Effector memory CD4-positive, alpha-beta T cell (primary cell): Measurements from ENCODE around the gene WDR91.

Source experiments
- DNase-seq, 3 donors: peaks; one replicate each; pipeline ENCODE4 v3.0.0-alpha.2; 2020
- H3K27ac ChIP-seq: 2 replicates; pipeline ENCODE4 v1.7.0; 2013; ENCODE audit warnings: mild to moderate bottlenecking, low read length, moderate library complexity; ENCODE audit not compliant: insufficient read depth, poor library complexity, severe bottlenecking
- H3K27me3 ChIP-seq: replicated peaks from 2 replicates; pipeline ENCODE4 v1.7.0; 2013; ENCODE audit warnings: mild to moderate bottlenecking, low read length; ENCODE audit not compliant: insufficient read depth, control insufficient read depth, poor library complexity, severe bottlenecking
- H3K36me3 ChIP-seq: 2 replicates; pipeline ENCODE4 v1.7.0; 2013; ENCODE audit warnings: mild to moderate bottlenecking, low read length, moderate library complexity; ENCODE audit not compliant: control insufficient read depth, insufficient read depth
- H3K4me1 ChIP-seq: 2 replicates; pipeline ENCODE4 v1.7.0; 2013; ENCODE audit warnings: low read length, mild to moderate bottlenecking; ENCODE audit not compliant: control insufficient read depth, insufficient read depth, poor library complexity, severe bottlenecking
- H3K4me3 ChIP-seq: 2 replicates; pipeline ENCODE4 v1.7.0; 2013; ENCODE audit warnings: low read length, low read depth, mild to moderate bottlenecking; ENCODE audit not compliant: insufficient read depth, poor library complexity, severe bottlenecking
- H3K9me3 ChIP-seq: 2 replicates; pipeline ENCODE4 v1.7.0; 2013; ENCODE audit warnings: mild to moderate bottlenecking, low read length, moderate library complexity; ENCODE audit not compliant: control insufficient read depth

WDR91 gene

GRCh38 chr7:135152442-135152841 is 58.9 kb downstream of the WDR91 start:
- Histone ChIP-seq H3K27ac (no peak overlapping the region), H3K4me3 (no peak overlapping the region), H3K27me3 (no peaks in the 10 kb centered on the region), H3K36me3 (peaks cover 9% of the 10 kb centered on the region), H3K4me1 (no peaks in the 10 kb centered on the region), H3K9me3 (peaks cover 10% of the 10 kb centered on the region)
- no peak for DNase-seq

GRCh38 chr7:135151533-135151932 is 59.8 kb downstream of the WDR91 start:
- no peak overlapping the region for H3K4me3 ChIP-seq
- peaks cover 9% of the 10 kb centered on the region for H3K36me3 ChIP-seq
- no peak for DNase-seq
- peaks cover 7% of the 10 kb centered on the region for H3K4me1 ChIP-seq
- H3K27me3 ChIP-seq = no peaks in the 10 kb centered on the region
- peaks cover 7% of the 10 kb centered on the region for H3K9me3 ChIP-seq
- no peak overlapping the region for H3K27ac ChIP-seq

GRCh38 chr7:135151132-135151531 is 60.2 kb downstream of the WDR91 start:
- Histone ChIP-seq H3K27me3 (no peaks in the 10 kb centered on the region), H3K4me1 (peaks cover 11% of the 10 kb centered on the region), H3K4me3 (no peak overlapping the region), H3K9me3 (peaks cover 7% of the 10 kb centered on the region), H3K27ac (no peak overlapping the region), H3K36me3 (peaks cover 9% of the 10 kb centered on the region)
- DNase-seq = no peak

GRCh38 chr7:135150072-135150782 is 61.1 kb downstream of the WDR91 start:
- DNase-seq = no peak
- Histone ChIP-seq H3K27ac (no peak overlapping the region), H3K36me3 (peaks cover 9% of the 10 kb centered on the region), H3K9me3 (no peaks in the 10 kb centered on the region), H3K27me3 (no peaks in the 10 kb centered on the region), H3K4me1 (peaks cover 14% of the 10 kb centered on the region), H3K4me3 (no peak overlapping the region)

GRCh38 chr7:135147899-135148721 is 63.2 kb downstream of the WDR91 start, which contains the start of gene TMEM140:
Gene TMEM140, plus strand, starts transcription at chr7:135148072. Its CDS starts 16,370 bp downstream, at chr7:135164442.
- DNase-seq = peak; percentile 23 to 38 (median 37)
- H3K27me3 ChIP-seq = no peaks in the 10 kb centered on the region
- peaks cover 14% of the 10 kb centered on the region for H3K4me1 ChIP-seq
- no peaks in the 10 kb centered on the region for H3K9me3 ChIP-seq
- peak within 1 kb of the TSS; percentile 64 for H3K4me3 ChIP-seq
- H3K36me3 ChIP-seq = peaks cover 9% of the 10 kb centered on the region
- H3K27ac ChIP-seq = peak within 1 kb of the TSS; percentile 84

GRCh38 chr7:135147341-135147898 is 63.9 kb downstream of the WDR91 start:
- Histone ChIP-seq H3K4me3 (peak overlapping the region; percentile 64), H3K27me3 (no peaks in the 10 kb centered on the region), H3K27ac (peak overlapping the region; percentile 84), H3K36me3 (peaks cover 6% of the 10 kb centered on the region), H3K9me3 (no peaks in the 10 kb centered on the region), H3K4me1 (peaks cover 14% of the 10 kb centered on the region)
- no peak for DNase-seq

- Histone ChIP-seq H3K4me1 (peaks cover 14% of the 10 kb centered on the region), H3K9me3 (no peaks in the 10 kb centered on the region), H3K4me3 (no peak overlapping the region), H3K27me3 (no peaks in the 10 kb centered on the region), H3K27ac (no peak overlapping the region), H3K36me3 (no peaks in the 10 kb centered on the region)
- no peak for DNase-seq
These were observed 67.2 kb downstream of the WDR91 start for GRCh38 chr7:135143885-135144668.
